SK-N-MC (cell line): ENCODE data around the gene GLG1.

Experiments
- DNase-seq: peaks from one replicate; pipeline ENCODE4 v3.0.0-alpha.2; 2011; ENCODE audit warnings: low read depth, low spot score
- H3K27ac ChIP-seq: fragments of 200-600 bp; sonication (generic); 2 replicates; pipeline ENCODE4 v1.5.1; 2016; ENCODE audit warnings: mixed run types
- H3K36me3 ChIP-seq: fragments of 200-600 bp; sonication (generic); 2 replicates; pipeline ENCODE4 v1.6.1; 2017; ENCODE audit warnings: antibody characterized with exemption, low read length, mixed read lengths; ENCODE audit not compliant: insufficient read depth
- H3K4me3 ChIP-seq: fragments of 200-600 bp; sonication (generic); 2 replicates; pipeline ENCODE4 v1.5.1; 2016
- H3K9ac ChIP-seq: fragments of 200-600 bp; sonication (generic); 2 replicates; pipeline ENCODE4 v1.8.0; 2017; ENCODE audit warnings: mixed run types, mixed read lengths; ENCODE audit not compliant: insufficient read length
- H3K9me3 ChIP-seq: fragments of 200-600 bp; sonication (generic); 2 replicates; pipeline ENCODE4 v1.6.1; 2017; ENCODE audit warnings: low read depth, mild to moderate bottlenecking, antibody characterized with exemption, low read length, moderate library complexity, mixed read lengths
- EZH2 ChIP-seq: fragments of 200-600 bp; sonication (generic); IDR thresholded peaks from one replicate; pipeline ENCODE4 v1.6.1; 2017; ENCODE audit warnings: antibody characterized with exemption
- FOXP2 ChIP-seq: optimal IDR thresholded peaks from 2 replicates; pipeline ENCODE3; 2011; ENCODE audit warnings: mild to moderate bottlenecking, moderate library complexity; ENCODE audit not compliant: insufficient read depth; ENCODE audit errors: extremely low read length, control extremely low read depth
- POLR2AphosphoS5 ChIP-seq: IDR thresholded peaks from 2 replicates; pipeline ENCODE4 v1.6.1; 2012; ENCODE audit warnings: mild to moderate bottlenecking, low read depth, low read length, borderline replicate concordance

GLG1 gene

DNA sequence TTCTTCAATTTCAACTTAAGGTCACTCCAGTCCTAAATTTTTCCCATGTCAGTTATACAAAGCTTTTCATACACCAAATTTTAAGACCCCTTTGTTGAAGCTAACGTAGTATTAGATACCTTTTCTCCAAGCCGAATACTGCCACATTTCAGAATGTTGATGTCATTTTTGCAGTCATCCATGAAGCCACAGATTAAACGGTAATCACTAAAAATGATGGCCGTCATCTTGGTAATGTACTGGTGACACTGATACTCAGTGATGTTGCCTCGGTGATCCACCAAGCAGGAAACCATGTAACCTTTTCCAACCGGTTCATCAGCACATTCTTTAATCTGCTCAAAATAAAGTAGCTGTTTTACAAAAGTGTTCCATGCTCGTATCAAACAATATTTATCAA lies 103.5 kb downstream of the GLG1 start:
- TF ChIP-seq FOXP2 = no peak
- no peak for TF ChIP-seq POLR2AphosphoS5
- no peak for TF ChIP-seq EZH2
- peaks cover 48% of the 10 kb centered on the region for H3K36me3 ChIP-seq
- H3K4me3 ChIP-seq = no peak overlapping the region
- no peak for DNase-seq
- H3K27ac ChIP-seq = no peak overlapping the region
- H3K9ac ChIP-seq = no peak overlapping the region
- no peaks in the 10 kb centered on the region for H3K9me3 ChIP-seq

- DNase-seq = no peak
- Histone ChIP-seq H3K27ac (peak overlapping the region; percentile 36; the same call in 1 of the 2 replicates), H3K9ac (no peak overlapping the region), H3K9me3 (no peaks in the 10 kb centered on the region), H3K36me3 (peaks cover 37% of the 10 kb centered on the region), H3K4me3 (no peak overlapping the region)
- TF ChIP-seq EZH2 (no peak), POLR2AphosphoS5 (no peak), FOXP2 (no peak)
Observed at GRCh38 chr16:74501484-74502478, 105.1 kb downstream of the GLG1 start.

DNA sequence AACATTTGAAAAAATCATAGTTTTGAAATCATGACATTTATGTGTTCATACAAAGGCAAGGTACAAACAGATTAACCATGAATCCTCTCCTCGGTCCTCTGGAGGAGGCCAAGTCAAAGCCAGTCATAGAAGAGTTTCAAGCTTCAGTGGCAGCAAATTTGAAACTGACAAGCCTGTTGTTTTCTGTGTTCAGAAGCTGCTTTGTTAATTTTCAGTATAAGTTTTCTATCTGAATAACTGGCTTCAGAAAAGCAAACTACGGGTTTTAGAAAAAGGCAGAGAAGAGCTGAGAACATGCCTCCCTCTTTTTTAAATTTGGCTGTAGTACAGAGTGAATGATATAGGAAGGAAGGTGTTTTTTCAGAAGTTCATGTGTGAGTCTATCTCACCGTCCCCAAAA lies 106.0 kb downstream of the GLG1 start:
- H3K9ac ChIP-seq = no peak overlapping the region
- H3K9me3 ChIP-seq = no peaks in the 10 kb centered on the region
- no peak for TF ChIP-seq EZH2
- peak overlapping the region; percentile 36; the same call in 1 of the 2 replicates for H3K27ac ChIP-seq
- H3K36me3 ChIP-seq = peaks cover 40% of the 10 kb centered on the region
- no peak overlapping the region for H3K4me3 ChIP-seq
- no peak for DNase-seq

DNA sequence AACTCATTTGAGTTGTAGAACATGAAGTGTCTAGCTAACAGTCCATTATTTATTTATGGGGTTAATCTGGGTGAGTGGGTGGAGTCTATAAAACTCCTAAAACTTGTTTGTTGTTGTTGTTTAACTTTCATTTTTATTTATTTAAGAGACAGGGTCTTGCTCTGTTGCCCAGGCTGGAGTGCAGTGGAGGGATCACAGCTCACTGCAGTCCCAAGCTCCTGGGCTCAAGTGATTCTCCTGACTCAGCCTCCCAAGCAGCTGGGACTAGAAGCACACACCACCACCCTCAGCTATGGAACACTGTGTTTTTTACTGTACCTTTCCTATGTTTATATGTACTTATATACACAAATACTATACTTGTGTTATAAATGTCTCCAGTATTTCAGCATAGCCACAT lies 107.8 kb downstream of the GLG1 start:
- Histone ChIP-seq H3K9ac (no peak overlapping the region), H3K36me3 (peaks cover 48% of the 10 kb centered on the region), H3K9me3 (no peaks in the 10 kb centered on the region), H3K4me3 (no peak overlapping the region), H3K27ac (no peak overlapping the region)
- TF ChIP-seq FOXP2 = no peak
- no peak for TF ChIP-seq POLR2AphosphoS5
- DNase-seq = no peak

- TF ChIP-seq EZH2 (no peak), POLR2AphosphoS5 (no peak), FOXP2 (no peak)
- DNase-seq = no peak
- no peak overlapping the region for H3K9ac ChIP-seq
- no peak overlapping the region for H3K27ac ChIP-seq
- H3K36me3 ChIP-seq = peaks cover 49% of the 10 kb centered on the region
- no peak overlapping the region for H3K4me3 ChIP-seq
- H3K9me3 ChIP-seq = no peaks in the 10 kb centered on the region
Observed at GRCh38 chr16:74497761-74498160, 109.2 kb downstream of the GLG1 start.

DNA sequence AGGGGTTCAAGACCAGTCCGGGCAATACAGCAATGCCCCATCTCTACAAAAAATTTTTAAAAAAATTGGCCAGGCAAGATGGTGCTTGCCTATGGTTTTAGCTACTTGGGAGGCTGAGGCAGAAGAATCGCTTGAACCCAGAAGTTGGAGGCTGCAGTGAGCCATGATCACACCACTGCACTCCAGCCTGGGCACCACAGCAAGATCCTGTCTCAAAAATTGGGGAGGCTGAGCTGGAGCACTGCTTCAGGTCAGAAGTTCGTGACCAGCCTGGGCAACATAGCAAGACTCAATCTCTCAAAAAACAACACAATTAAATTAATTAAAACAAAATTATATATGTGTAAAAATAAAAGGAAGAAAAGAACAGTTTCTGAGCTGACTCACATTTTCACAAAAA lies 110.9 kb downstream of the GLG1 start:
- Histone ChIP-seq H3K36me3 (peaks cover 46% of the 10 kb centered on the region), H3K27ac (no peak overlapping the region), H3K4me3 (no peak overlapping the region), H3K9ac (no peak overlapping the region), H3K9me3 (no peaks in the 10 kb centered on the region)
- TF ChIP-seq FOXP2 = no peak
- TF ChIP-seq EZH2 = no peak
- no peak for TF ChIP-seq POLR2AphosphoS5
- DNase-seq = no peak

DNA sequence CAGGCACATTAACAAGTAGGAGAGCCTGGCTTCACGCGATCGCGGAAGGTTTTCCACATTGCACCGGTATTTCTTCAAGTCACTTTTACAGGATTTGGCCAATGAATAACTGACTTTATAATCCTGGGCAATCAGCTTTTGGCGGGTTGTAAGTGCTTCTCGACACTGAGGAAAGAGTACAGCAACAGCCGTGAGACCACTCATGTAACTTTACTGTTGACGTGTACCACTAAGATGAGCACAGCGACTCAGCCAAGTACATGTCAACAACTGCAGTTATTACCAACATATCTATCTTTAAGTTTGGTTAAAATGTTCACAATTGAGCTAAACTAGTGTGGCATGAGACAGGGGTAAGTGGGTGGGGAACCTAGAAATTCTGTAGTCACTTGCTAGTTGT lies 113.9 kb downstream of the GLG1 start:
- H3K36me3 ChIP-seq = peaks cover 66% of the 10 kb centered on the region
- H3K9ac ChIP-seq = no peak overlapping the region
- no peak overlapping the region for H3K27ac ChIP-seq
- no peak overlapping the region for H3K4me3 ChIP-seq
- H3K9me3 ChIP-seq = no peaks in the 10 kb centered on the region
- DNase-seq = no peak
- TF ChIP-seq EZH2 = no peak
- TF ChIP-seq POLR2AphosphoS5 = no peak
- TF ChIP-seq FOXP2 = no peak

GRCh38 chr16:74487634-74488495 lies 119.0 kb downstream of the GLG1 start:
- no peak for DNase-seq
- TF ChIP-seq FOXP2 (no peak), POLR2AphosphoS5 (no peak), EZH2 (no peak)
- no peak overlapping the region for H3K4me3 ChIP-seq
- H3K9me3 ChIP-seq = no peaks in the 10 kb centered on the region
- no peak overlapping the region for H3K9ac ChIP-seq
- peaks cover 64% of the 10 kb centered on the region for H3K36me3 ChIP-seq
- H3K27ac ChIP-seq = peak overlapping the region; percentile 80
